WTC11 (cell line): Measurements from ENCODE around the gene AP1S1. TPM values are rescaled to one million over a fixed set of nuclear protein-coding genes. Genes with fewer than 3 reads are reported as not detected.
A peak's percentile ranks its signal among the peaks of the same experiment; 100 is the strongest.

Source experiments
- CDX4 ChIP-seq: fragments of 250-450 bp; sonication (Bioruptor Pico); IDR thresholded peaks from 2 replicates; pipeline ENCODE4 v1.9.0; 2021; ENCODE audit warnings: moderate library complexity, mild to moderate bottlenecking, inconsistent platforms, borderline replicate concordance
- CREM ChIP-seq: sonication (generic); formaldehyde crosslinking; IDR thresholded peaks from 2 replicates; pipeline ENCODE4 v1.8.1; 2022; ENCODE audit warnings: mild to moderate bottlenecking, missing genetic modification reagents, moderate library complexity
- E2F4 ChIP-seq: sonication (generic); formaldehyde crosslinking; IDR thresholded peaks from 2 replicates; pipeline ENCODE4 v1.8.1; 2022; ENCODE audit warnings: low read depth, mild to moderate bottlenecking, moderate library complexity, missing genetic modification reagents, borderline replicate concordance
- ELF4 ChIP-seq: sonication (generic); formaldehyde crosslinking; IDR thresholded peaks from 2 replicates; pipeline ENCODE4 v1.8.1; 2022; ENCODE audit warnings: low read depth, mild to moderate bottlenecking, moderate library complexity, missing genetic modification reagents
- ETV6 ChIP-seq: sonication (generic); formaldehyde crosslinking; IDR thresholded peaks from 2 replicates; pipeline ENCODE4 v1.8.1; 2022; ENCODE audit warnings: mild to moderate bottlenecking, missing genetic modification reagents
- FOXJ3 ChIP-seq: sonication (generic); formaldehyde crosslinking; IDR thresholded peaks from 2 replicates; pipeline ENCODE4 v1.9.0; 2021; ENCODE audit warnings: missing genetic modification reagents, mild to moderate bottlenecking, borderline replicate concordance
- GRHL2 ChIP-seq: fragments of 250-450 bp; sonication (Bioruptor Pico); IDR thresholded peaks from 2 replicates; pipeline ENCODE4 v1.8.0; 2022; ENCODE audit warnings: mild to moderate bottlenecking, moderate library complexity; ENCODE audit not compliant: insufficient replicate concordance, severe bottlenecking
- HMGA2 ChIP-seq: fragments of 250-450 bp; sonication (Bioruptor Pico); IDR thresholded peaks from 2 replicates; pipeline ENCODE4 v1.4.0; 2021; ENCODE audit warnings: mild to moderate bottlenecking, moderate library complexity
- IRF2 ChIP-seq: sonication (generic); formaldehyde crosslinking; IDR thresholded peaks from 2 replicates; pipeline ENCODE4 v1.8.0; 2022; ENCODE audit warnings: low read depth, missing genetic modification reagents, borderline replicate concordance
- MYBL2 ChIP-seq: sonication (generic); formaldehyde crosslinking; IDR thresholded peaks from 2 replicates; pipeline ENCODE4 v1.8.1; 2023; ENCODE audit warnings: mild to moderate bottlenecking, moderate library complexity, missing genetic modification reagents
- NR2C2 ChIP-seq: sonication (generic); formaldehyde crosslinking; IDR thresholded peaks from 2 replicates; pipeline ENCODE4 v1.8.0; 2022; ENCODE audit warnings: mild to moderate bottlenecking, missing genetic modification reagents
- NR3C1 ChIP-seq: sonication (generic); formaldehyde crosslinking; conservative IDR thresholded peaks from 2 replicates; pipeline ENCODE4 v1.8.1; 2023; ENCODE audit warnings: low read depth, mild to moderate bottlenecking, missing genetic modification reagents
- RORB ChIP-seq: fragments of 250-450 bp; sonication (Bioruptor Pico); IDR thresholded peaks from 2 replicates; pipeline ENCODE4 v1.9.0; 2021; ENCODE audit warnings: mild to moderate bottlenecking
- SMAD4 ChIP-seq: sonication (generic); formaldehyde crosslinking; IDR thresholded peaks from 2 replicates; pipeline ENCODE4 v1.8.0; 2022; ENCODE audit warnings: mild to moderate bottlenecking, missing genetic modification reagents
- STAT6 ChIP-seq: sonication (generic); formaldehyde crosslinking; conservative IDR thresholded peaks from 2 replicates; pipeline ENCODE4 v1.8.1; 2023; ENCODE audit warnings: mild to moderate bottlenecking, low read depth, missing genetic modification reagents, moderate library complexity
- TEAD1 ChIP-seq: sonication (generic); formaldehyde crosslinking; IDR thresholded peaks from 2 replicates; pipeline ENCODE4 v1.8.0; 2022; ENCODE audit warnings: mild to moderate bottlenecking, missing genetic modification reagents
- TEAD4 ChIP-seq: sonication (generic); formaldehyde crosslinking; IDR thresholded peaks from 2 replicates; pipeline ENCODE4 v1.8.0; 2022; ENCODE audit warnings: mild to moderate bottlenecking, missing genetic modification reagents
- ZBTB21 ChIP-seq: sonication (generic); formaldehyde crosslinking; IDR thresholded peaks from 2 replicates; pipeline ENCODE4 v1.8.1; 2023; ENCODE audit warnings: mild to moderate bottlenecking, missing genetic modification reagents, borderline replicate concordance
- ZNF416 ChIP-seq: fragments of 250-450 bp; sonication (Bioruptor Pico); IDR thresholded peaks from 2 replicates; pipeline ENCODE4 v1.9.0; 2021; ENCODE audit warnings: mild to moderate bottlenecking, inconsistent platforms
- total RNA-seq: library from RNA; stranded (reverse); gene quantifications from 3 replicates; pipeline ENCODE4 v1.2.3, GENCODE V29; 2021
- TF ChIP-seq, protein P1 (sequence below): sonication (generic); formaldehyde crosslinking; IDR thresholded peaks from 2 replicates; pipeline ENCODE4 v1.8.1; 2023; ENCODE audit warnings: mild to moderate bottlenecking, missing genetic modification reagents, moderate library complexity
- TF ChIP-seq, protein P2 (sequence below): sonication (generic); formaldehyde crosslinking; IDR thresholded peaks from 2 replicates; pipeline ENCODE4 v1.8.0; 2023; ENCODE audit warnings: missing genetic modification reagents, mild to moderate bottlenecking, borderline replicate concordance
- TF ChIP-seq, protein P3 (sequence below): sonication (generic); formaldehyde crosslinking; IDR thresholded peaks from 2 replicates; pipeline ENCODE4 v1.8.0; 2023; ENCODE audit warnings: mild to moderate bottlenecking, missing genetic modification reagents
- TF ChIP-seq, protein P4 (sequence below): sonication (generic); formaldehyde crosslinking; IDR thresholded peaks from 2 replicates; pipeline ENCODE4 v1.8.0; 2022; ENCODE audit warnings: mild to moderate bottlenecking, missing genetic modification reagents

Gene AP1S1
- total RNA-seq, 1 experiment from 2014 or later, result 60.7 TPM

DNA sequence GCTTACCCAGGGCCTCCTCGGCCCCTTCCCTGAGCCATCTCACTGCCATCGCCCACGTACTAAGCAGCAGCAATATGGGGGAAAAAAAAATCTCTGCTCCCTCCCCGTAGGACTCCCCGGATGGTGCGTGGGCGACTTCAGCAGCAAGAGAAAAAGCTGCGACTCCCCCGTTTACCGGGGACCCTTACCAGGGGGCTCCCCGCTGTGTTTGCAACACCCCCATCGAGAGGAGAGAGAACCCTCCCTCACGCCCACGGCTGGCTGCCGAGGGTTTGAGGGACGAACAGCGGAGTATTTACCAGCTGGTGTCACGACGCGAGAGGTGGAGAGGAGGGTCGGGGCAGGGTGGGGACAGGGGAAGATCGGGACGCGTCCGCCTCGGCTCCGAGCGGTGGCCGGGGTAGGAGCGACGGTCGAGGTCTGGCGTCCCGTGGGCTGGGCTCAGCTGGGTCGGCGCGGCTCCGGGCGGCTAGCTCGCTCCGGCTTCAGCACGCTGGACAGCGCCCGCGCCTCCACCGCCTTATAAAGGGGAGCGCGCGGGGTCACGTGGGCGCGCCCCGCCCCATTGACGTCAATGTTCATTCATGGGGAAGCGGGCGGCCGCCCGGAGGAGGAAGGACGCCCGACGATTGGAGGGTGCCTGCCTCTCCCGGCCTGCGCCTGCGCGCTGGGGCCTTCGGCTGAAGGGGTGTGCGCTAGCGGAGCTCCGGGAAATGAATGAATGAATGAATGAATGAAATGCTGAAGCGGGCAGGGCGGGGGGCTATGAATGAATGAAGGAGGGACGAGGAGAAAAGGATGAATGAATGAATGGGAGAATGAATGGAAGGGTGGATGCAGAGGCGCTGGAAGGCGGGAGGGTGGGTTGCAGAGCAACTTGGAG lies 11.0 kb downstream of the AP1S1 start, which contains the start of gene VGF (continued):
- TF ChIP-seq, protein P1, sequence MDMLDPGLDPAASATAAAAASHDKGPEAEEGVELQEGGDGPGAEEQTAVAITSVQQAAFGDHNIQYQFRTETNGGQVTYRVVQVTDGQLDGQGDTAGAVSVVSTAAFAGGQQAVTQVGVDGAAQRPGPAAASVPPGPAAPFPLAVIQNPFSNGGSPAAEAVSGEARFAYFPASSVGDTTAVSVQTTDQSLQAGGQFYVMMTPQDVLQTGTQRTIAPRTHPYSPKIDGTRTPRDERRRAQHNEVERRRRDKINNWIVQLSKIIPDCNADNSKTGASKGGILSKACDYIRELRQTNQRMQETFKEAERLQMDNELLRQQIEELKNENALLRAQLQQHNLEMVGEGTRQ (CRISPR knock-in tag), result peak; percentile 99
- TF ChIP-seq CREM (CRISPR knock-in tag) (peak; percentile 93), ETV6 (CRISPR knock-in tag) (peak; percentile 98), MYBL2 (CRISPR knock-in tag) (peak; percentile 97), TEAD1 (peak; percentile 99), NR2C2 (CRISPR knock-in tag) (peak; percentile 55; the same call in 1 of the 2 replicates), E2F4 (CRISPR knock-in tag) (peak; percentile 91), GRHL2 (CRISPR knock-in tag) (no peak), IRF2 (CRISPR knock-in tag) (no peak), ZNF416 (CRISPR knock-in tag) (no peak), ZBTB21 (peak; percentile 89; the same call in 1 of the 2 replicates), NR3C1 (CRISPR knock-in tag) (0 out of 2 replicates have a peak, but pooled peaks have one; percentile 66), STAT6 (CRISPR knock-in tag) (no peak; the same call in 1 of the 2 replicates), HMGA2 (CRISPR knock-in tag) (no peak), ELF4 (CRISPR knock-in tag) (peak; percentile 94), TEAD4 (CRISPR knock-in tag) (peak; percentile 92; the same call in 1 of the 2 replicates), FOXJ3 (CRISPR knock-in tag) (no peak), CDX4 (CRISPR knock-in tag) (no peak), SMAD4 (CRISPR knock-in tag) (peak; percentile 83; the same call in 1 of the 2 replicates), RORB (CRISPR knock-in tag) (no peak)
- TF ChIP-seq, protein P2, sequence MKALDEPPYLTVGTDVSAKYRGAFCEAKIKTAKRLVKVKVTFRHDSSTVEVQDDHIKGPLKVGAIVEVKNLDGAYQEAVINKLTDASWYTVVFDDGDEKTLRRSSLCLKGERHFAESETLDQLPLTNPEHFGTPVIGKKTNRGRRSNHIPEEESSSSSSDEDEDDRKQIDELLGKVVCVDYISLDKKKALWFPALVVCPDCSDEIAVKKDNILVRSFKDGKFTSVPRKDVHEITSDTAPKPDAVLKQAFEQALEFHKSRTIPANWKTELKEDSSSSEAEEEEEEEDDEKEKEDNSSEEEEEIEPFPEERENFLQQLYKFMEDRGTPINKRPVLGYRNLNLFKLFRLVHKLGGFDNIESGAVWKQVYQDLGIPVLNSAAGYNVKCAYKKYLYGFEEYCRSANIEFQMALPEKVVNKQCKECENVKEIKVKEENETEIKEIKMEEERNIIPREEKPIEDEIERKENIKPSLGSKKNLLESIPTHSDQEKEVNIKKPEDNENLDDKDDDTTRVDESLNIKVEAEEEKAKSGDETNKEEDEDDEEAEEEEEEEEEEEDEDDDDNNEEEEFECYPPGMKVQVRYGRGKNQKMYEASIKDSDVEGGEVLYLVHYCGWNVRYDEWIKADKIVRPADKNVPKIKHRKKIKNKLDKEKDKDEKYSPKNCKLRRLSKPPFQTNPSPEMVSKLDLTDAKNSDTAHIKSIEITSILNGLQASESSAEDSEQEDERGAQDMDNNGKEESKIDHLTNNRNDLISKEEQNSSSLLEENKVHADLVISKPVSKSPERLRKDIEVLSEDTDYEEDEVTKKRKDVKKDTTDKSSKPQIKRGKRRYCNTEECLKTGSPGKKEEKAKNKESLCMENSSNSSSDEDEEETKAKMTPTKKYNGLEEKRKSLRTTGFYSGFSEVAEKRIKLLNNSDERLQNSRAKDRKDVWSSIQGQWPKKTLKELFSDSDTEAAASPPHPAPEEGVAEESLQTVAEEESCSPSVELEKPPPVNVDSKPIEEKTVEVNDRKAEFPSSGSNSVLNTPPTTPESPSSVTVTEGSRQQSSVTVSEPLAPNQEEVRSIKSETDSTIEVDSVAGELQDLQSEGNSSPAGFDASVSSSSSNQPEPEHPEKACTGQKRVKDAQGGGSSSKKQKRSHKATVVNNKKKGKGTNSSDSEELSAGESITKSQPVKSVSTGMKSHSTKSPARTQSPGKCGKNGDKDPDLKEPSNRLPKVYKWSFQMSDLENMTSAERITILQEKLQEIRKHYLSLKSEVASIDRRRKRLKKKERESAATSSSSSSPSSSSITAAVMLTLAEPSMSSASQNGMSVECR (CRISPR knock-in tag), result peak; percentile 98
- TF ChIP-seq, protein P3, sequence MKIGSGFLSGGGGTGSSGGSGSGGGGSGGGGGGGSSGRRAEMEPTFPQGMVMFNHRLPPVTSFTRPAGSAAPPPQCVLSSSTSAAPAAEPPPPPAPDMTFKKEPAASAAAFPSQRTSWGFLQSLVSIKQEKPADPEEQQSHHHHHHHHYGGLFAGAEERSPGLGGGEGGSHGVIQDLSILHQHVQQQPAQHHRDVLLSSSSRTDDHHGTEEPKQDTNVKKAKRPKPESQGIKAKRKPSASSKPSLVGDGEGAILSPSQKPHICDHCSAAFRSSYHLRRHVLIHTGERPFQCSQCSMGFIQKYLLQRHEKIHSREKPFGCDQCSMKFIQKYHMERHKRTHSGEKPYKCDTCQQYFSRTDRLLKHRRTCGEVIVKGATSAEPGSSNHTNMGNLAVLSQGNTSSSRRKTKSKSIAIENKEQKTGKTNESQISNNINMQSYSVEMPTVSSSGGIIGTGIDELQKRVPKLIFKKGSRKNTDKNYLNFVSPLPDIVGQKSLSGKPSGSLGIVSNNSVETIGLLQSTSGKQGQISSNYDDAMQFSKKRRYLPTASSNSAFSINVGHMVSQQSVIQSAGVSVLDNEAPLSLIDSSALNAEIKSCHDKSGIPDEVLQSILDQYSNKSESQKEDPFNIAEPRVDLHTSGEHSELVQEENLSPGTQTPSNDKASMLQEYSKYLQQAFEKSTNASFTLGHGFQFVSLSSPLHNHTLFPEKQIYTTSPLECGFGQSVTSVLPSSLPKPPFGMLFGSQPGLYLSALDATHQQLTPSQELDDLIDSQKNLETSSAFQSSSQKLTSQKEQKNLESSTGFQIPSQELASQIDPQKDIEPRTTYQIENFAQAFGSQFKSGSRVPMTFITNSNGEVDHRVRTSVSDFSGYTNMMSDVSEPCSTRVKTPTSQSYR (CRISPR knock-in tag), result peak; percentile 95
- TF ChIP-seq, protein P4, sequence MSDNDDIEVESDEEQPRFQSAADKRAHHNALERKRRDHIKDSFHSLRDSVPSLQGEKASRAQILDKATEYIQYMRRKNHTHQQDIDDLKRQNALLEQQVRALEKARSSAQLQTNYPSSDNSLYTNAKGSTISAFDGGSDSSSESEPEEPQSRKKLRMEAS (CRISPR knock-in tag), result peak; percentile 89
